GM18517 (cell line): ENCODE data around the gene PLXNA4.
"Not testable (repeated sequence)": the region's sequence is repeated elsewhere in the genome, so short reads cannot be mapped to it uniquely, and the experiment has no call there.

Experiments used
- ATAC-seq: cut with Tn5 transposase; IDR thresholded peaks from one replicate; pipeline ENCODE4 v1.9.1; 2021; ENCODE audit warnings: mild to moderate bottlenecking, moderate library complexity; ENCODE audit not compliant: unreplicated experiment

Gene PLXNA4

DNA sequence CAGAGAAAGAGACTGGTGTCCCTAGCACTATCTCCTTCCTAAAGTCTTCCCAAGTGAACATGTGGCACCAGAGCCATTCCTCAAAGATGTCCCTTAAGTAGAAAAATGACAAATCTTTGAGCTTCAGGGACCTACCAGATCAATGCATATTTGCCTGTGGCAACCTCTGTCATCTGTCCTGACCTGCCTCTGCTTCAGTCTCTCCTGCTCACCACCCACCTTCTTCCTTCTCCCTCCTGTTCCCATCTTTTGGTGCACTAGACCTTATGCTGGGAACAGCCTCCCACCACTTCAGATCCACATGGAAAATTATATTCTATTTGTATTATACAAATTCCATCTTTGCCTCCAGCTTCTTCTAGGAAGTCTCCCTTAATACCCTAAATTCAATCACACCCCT lies 386.4 kb downstream of the PLXNA4 start:
- ATAC-seq = no peak

DNA sequence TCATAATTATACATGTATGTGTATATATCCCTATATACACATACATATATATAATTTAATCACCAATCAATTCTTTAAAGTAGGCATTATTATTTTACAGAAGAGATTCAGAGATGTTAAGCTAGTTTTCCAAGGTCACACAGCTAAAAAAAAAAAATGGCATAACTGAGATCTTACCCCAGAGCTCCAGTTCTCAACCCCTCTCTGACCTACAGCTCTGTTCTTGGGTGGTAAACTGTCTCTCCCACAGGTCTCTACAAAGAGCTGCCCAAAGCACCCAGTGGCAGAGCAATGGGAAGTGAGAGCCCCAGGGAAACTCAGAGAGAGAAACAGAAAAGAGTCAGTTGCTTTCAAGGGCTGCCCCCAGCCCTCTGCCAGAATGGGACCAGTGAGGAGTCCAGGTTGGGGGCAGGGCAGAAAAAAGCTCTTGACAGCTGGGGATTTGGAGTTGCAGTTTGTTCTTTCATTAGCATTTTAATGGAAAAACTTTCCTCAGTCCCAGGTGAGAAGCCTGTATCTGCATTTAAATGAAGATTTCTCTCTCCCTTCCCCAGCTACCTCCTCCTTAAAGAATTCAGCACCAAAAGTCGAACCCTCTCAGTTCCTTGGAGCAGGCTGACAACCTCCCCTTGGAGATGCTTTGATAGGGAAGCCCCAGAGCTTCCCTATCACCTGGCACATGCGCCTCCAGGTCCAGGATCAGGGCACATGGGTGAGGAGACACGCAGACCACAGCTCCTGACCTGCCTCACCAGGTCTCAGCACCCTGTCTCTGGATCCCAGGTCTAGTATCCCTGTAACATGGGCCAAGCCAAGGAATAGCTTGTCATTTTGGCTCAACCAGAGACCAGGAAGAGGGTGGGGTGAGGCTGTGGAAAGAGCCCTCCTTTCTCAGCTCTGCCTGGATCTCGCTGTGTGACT lies 388.1 kb downstream of the PLXNA4 start:
- no peak for ATAC-seq

DNA sequence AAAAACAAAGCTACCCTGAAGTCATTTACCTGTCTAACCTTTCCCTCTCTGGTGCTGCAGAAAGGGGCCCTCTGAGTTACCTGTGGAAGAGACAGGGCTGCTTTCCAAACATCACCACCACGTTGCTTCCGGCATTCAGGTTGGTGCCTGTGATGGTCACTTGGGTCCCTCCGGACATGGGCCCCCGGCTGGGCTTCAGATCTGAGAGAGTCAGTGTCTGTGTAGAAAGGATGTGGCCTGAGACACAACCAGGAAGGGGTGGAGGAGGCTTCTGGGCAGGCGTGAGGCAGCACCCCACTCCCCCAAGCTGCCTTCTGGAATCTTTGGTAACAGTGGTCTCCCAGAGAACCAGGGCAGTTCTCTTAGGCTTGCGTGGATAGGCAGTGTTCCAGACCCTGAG lies 388.9 kb downstream of the PLXNA4 start:
- no peak for ATAC-seq

DNA sequence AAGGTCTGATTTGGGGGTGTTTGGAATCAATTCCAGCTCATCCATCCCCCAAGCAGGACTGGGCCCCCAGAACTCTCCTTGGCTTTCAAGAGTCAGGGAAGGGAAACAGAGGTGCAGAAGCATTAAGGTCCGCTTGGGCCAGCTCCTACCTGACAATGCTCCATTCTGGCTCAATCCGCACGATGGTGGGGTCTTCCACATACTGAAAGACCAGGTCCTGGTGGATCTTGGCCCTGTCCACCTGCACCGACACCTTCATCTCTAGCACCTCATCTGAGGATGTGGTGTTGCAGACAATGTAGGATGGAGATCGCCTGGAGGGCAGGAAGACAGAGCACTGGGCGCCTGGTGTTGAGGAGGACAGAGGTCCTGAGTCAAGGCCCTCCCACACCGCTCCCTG lies 391.1 kb downstream of the PLXNA4 start:
- no peak for ATAC-seq

DNA sequence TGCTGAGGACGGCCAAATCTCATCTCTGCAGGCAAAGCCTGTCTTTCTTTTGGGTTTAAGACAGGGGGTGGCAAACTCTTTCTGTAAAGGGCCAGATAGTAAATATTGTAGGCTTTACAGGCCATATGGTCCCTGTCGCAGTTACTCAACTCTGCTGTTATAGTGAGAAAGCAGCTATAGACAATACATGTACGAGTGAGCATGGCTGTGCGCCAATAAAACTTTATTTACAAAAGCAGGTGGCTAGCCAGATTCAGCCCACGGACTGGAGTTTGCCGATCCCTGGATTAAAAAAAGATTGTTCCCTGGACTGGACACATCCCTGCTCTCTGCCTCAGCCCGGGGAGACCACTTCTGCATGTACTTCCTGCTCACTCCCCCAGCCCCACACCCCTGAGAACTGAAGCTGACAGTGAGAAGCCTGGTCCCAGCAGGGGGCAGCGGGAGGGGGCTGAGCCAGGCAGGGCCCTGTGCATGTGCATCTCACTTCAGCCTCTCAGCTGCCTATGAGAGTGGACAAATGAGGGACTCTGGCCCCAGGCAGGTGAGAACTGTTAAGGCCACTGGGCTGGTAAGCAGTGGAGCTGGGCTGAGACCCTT lies 392.4 kb downstream of the PLXNA4 start:
- ATAC-seq = no peak

DNA sequence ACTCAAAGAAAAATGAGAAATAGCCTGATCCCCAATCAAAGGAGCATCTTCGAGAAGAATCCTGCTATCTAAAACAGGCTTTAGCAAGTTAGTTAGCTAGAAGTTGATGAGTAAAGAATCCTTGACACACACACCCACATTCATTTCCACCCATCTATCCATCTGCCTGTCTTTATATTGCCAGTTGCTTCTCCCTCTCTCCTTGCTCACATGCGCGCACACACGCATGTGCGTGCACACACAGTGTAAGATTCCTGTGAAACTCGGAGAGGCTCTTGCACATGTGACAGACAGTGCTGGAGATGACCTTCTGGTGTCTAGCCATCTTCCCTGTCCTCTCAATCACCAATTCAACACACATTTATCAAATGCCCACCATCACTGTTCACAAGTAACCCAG lies 393.3 kb downstream of the PLXNA4 start:
- no peak for ATAC-seq

DNA sequence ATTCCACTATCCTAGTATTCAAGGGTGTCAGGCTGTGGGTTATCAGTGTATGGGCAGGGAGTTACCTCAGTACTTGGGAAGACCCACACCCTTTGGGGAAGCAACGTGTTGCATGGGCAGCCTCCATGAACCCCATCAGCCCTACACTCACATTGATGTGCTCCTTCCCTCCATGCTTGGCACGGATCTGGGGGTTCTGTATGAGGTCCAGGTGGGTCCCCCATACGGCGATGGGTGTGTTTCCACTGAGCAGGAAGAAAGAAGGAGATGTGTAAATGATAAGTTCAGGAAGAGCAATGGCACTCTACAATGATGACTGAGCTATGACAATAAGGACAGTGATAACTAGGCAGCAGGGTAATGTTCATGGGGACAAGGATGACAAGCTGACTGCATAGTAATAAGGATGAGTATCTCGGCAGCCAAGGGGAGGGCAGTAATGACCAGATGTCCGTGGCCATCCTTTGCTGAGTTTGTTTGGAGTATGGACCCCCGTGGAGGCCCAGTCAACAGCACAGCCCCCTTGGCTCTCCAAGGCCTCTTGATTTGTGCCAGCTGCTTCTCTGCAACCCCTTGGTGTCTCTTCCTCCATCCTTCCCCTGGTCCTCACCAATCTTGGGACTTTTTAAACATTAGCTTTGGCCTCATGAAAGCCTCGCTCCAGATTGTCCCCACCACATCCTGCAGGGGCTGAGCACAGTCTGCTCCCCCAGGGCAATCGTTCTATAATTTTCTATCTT lies 394.2 kb downstream of the PLXNA4 start:
- ATAC-seq = no peak

DNA sequence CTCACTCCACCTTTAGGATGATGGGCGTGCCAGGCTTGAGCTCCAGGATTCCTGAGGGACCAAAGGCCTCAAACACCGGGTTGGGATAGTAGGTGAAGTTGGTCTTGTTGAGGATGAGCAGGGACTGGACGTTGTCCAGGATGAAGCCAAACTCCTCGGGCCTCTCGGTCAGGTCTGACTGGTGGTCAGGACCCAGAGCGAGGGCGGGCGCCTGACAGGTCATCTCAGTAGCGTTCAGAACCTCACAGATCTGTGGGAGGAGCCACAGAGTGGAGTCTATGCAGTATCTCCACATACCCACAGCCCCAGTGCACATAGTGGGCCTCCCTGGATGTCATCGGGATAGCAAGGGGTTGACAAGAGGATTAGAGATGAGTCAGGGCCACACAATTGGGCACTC lies 394.9 kb downstream of the PLXNA4 start:
- ATAC-seq = no peak

DNA sequence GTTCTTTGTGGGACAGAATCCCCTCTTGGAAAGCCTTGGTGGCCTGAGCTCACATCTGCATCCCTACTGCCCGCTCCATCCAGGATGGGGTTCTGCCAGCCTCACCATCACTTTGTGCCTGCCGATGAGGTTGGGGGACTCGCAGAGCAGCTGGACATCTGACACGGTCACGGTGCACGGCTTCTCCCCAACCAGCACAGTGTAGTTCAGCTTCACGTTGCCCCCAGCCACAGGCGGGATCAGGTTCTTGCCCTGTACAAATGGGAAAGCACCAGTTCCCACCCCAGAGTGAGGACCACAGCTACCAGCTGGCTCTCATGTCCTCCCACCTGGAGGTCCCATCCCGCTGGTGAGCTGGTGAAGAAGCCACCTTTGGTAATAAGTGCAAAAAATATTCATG lies 395.8 kb downstream of the PLXNA4 start:
- ATAC-seq = no peak

DNA sequence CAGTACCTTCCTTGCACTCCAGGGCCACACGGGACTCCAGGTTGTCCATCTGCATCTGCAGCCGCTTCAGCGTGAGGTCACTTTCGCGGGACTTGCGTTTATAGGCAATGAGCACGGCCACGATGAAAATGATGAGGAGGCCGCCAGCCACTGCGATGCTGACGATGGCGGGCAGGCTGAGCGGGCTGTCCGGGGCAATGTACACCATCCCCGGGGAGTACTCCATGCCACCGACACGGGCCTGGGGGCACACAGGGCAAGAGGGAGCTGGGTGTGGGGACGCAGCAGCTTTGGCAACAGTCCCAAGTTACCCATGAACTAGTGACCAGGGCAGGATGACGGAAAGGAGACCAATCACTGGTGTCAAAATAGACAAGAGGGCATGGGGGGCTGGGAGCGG lies 396.6 kb downstream of the PLXNA4 start:
- no peak for ATAC-seq

DNA sequence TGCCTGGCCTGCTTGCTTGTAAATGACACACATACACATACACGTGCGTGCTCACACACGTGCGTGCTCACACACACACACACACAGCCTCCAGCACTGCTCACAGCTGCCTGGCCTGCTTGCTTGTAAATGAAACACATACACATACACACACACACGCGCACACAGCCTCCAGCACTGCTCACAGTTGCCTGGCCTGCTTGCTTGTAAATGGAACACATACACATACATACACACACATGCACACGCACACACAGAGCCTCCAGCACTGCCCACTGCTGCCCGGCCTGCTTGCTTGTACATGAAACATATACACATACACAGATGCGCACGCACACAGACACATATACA lies 397.2 kb downstream of the PLXNA4 start:
- no peak for ATAC-seq

DNA sequence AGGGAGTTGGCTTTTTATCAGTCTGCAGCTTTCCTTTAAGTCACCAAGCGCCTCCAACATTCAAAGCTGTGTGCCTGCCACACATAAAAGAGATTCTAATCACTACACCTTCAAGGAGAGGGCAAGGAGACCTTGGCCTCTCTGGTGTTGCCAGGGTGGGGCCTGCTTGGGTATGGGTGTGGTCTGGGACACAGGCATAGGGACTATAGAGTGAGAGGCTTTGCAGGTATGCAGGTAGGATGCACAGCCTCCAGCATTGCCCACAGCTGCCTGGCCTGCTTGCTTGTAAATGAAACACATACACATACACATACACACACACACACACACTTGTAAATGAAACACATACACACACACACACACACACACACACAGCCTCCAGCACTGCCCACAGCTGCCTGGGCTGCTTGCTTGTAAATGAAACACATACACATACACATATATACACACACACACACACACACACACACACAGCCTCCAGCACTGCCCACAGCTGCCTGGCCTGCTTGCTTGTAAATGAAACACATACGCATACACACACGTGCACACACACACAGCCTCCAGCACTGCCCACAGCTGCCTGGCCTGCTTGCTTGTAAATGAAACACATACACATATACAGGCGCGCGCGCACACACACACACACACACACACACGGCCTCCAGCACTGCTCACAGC lies 397.7 kb downstream of the PLXNA4 start:
- ATAC-seq = not testable (repeated sequence)

DNA sequence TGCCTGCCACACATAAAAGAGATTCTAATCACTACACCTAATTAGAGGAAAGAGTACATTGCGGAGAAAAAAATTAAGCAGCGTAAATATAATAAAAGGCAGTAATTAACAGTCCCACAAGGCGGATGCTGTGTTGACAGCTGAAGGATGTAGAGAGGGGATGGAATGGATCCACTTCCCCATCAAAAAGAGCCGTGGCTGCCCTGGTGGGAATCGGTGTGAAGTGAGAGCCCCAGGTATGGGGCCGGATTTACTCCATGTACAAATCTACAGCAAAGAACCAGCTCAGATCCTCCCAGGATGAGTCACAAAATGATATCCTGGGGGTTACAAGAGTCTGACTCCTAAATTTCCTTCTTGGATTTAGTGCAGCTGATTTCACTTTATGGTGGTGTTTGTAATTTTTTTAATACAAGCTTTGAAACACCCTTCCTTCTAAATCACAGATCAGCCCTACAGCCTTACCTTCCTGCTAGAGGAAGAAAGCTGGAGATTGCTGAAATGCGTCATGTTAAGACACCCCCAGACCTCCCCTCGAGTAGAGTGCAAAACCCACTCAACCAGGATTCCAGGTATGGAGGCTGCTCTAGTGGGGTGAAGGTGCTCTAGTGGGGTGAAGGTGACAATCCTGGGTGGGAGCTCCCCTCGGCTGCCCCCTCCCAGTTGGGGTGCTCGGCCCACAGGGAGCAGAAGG lies 398.4 kb downstream of the PLXNA4 start:
- no peak for ATAC-seq

DNA sequence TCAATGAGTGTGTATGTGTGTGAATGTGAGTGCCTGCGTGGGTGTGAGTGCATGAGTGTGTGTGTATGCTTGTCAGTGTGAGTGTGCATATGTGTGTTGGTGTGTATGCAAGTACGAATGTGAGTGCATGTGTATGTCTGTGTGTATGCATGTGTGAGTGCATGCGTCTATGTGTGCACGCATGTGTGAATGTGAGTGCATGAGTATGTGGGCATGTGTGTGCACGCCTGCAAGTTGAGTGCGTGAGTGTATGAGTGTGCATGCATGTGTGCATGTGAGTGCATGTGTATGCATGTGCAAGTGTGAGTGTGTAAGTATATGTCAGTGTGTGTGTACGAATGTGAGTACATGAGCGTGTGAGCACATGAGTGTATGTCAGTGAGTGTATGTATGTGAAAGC lies 399.6 kb downstream of the PLXNA4 start:
- no peak for ATAC-seq

DNA sequence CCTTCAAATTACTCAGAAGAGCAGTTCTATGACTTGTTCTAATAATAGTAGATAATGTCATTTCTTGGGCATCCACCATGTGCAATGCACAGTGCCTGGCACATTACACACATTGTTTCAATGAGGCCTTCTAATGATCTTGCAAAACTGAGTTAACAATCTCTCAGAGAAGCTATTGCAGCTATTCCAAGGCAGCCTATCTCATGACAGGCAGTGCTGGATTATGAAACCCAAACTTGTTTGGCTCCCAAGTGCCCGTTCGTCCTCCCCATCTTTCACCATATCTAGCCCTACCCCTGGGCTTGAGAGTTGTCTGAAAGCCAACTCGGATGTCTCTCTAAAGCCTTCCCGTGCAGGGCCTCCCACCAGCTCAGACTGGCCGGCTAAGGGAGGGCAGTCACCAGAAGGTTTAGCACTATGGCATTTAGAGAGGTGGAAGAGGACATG lies 405.1 kb downstream of the PLXNA4 start:
- no peak for ATAC-seq

DNA sequence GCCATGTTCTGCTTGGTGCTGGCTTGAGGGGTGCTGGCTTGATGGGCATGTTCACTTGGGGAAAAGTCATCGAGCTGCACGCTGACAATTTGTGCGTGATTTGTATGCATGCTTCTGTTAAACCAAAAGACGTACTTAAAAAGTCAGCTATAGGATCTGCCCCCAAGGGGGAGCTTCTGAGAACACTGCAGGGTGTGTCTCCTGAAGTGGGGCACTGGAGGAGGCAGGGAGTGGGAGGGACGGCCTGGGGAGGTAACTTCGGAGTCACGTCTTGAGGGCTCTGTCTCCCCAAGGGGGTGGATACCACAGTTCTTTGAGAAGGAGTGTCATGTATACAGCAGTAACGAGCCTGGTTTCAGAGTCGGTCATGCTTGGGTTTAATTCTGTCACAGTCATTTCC lies 406.5 kb downstream of the PLXNA4 start:
- ATAC-seq = no peak

DNA sequence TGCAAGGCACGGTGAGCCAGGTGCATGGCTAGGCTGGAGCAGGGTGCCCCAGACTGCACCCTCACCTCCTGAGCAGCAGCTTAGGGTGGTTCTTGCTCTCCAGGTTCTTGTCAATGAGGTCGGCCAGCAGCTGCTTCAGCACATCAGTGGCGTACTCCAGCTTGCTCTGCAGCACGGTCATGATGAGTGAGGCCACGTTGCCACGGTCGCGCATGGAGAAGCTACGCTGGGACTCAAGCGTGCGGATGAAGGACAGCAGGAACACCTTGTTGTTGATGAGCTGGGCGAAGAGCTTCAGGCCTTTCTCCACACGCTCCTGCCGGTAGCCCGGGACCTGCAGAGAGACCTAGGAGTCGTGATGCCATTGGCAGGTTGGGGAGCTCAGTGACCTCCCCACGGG lies 408.0 kb downstream of the PLXNA4 start:
- ATAC-seq = no peak

DNA sequence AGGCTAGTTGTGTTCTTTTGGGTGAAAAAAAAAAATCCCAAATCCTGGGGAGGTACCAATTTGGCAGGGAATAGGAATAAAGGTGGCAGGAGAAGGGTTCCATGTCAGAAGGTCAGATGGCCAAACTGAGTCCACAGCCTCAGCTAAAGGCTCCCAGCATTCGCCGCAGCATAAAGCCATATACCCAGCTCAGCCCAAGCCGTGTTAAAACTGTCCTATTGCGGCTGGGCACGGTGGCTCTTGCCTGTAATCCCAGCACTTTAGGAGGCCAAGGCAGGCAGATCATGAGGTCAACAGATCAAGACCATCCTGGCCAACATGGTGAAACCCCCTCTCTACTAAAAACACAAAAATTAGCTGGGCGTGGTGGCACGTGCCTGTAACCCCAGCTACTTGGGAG lies 410.6 kb downstream of the PLXNA4 start:
- ATAC-seq = not testable (repeated sequence)

DNA sequence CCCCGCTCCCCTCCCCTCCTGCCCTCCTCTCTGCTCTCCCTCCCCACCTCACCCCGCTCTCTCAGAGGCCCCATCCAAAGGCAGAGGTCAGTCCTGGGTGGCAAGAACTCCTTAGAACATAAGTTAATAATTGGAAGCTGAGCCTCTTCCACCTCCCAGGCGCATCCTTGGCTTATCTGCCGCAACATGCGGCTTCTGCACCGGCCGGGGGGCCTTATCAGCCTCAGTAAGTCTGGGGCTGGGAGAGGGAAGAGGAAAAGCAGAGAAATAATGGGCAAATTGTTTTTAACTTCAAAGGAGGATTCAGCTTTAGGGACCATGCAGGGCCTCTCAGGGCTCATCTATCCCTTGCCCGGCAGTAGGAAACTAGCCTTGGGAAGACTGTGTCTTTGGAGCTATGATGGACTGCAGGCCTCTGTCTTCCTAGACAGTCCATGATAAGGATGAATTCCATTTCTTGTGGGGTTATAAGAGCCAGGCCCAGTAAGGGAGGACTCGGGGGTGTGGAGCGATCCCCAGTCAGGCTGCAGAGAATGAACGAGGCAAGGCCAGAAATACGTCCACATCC lies 411.6 kb downstream of the PLXNA4 start:
- no peak for ATAC-seq

DNA sequence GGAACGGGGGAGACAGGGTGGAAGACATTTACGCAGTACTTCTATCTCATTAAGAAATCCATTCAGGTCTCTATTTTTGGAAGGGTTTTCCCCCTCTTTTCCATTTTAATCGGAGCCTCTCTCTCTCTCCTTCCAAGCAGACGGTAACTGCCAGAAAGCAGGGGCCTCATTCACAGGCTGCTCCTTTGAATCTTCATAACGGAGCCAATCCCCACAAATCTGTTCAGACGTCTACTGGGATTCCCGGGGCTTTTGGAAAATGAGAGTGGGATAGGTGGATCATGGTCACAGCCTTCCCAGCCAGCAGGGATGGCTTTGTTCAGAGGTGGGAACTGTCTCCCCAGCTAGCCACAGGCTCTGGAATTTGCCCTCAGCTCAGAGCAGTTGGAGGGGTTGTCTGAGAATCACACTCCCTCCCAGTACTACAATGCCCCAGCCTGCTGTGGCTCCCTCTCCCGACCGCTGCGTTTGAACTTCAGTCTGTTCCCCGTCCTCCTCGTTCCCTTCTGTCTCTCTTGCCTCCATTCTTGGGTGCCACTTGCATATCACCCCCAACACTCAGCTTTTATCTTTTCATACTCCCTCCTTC lies 413.6 kb downstream of the PLXNA4 start:
- no peak for ATAC-seq
